ENCODE measurements around the gene NEAT1. TPM values are rescaled to one million over a fixed set of nuclear protein-coding genes. Genes with fewer than 3 reads are reported as not detected.

NEAT1 gene
- total and polyA plus RNA-seq, 9 of the 15 experiments (the other 6 are each of a cell fraction or from before 2014, with no cell fraction given), result 20.1 to 389 (median 62.8) TPM

GRCh38 chr11:65382033-65382803 is 40.4 kb upstream of the NEAT1 start, which contains the start of gene SLC25A45 (continued):
- TF ChIP-seq THRA (IDR thresholded peaks at IDR 0.05), result no peak
- no peak for TF ChIP-seq NFIX (CRISPR knock-in tag; IDR thresholded peaks at IDR 0.05; ENCODE audit: low read depth)
- TF ChIP-seq RBM15 (IDR thresholded peaks at IDR 0.05; ENCODE audit: insufficient read depth, low read length), result no peak
- TF ChIP-seq KAT7 (CRISPR knock-in tag; IDR thresholded peaks at IDR 0.05; ENCODE audit: borderline replicate concordance), result peak; percentile 83; the same call in 1 of the 2 replicates
- peak; percentile 87 for TF ChIP-seq ZBTB1 (CRISPR knock-in tag; IDR thresholded peaks at IDR 0.05; ENCODE audit: borderline replicate concordance, low read depth)
- peak; percentile 97 for TF ChIP-seq SMARCE1 (IDR thresholded peaks at IDR 0.05)
- no peak; the same call in 1 of the 2 replicates for TF ChIP-seq ZBTB26 (CRISPR knock-in tag; IDR thresholded peaks at IDR 0.05)
- no peak for TF ChIP-seq ZNF23 (CRISPR knock-in tag; IDR thresholded peaks at IDR 0.05)
- TF ChIP-seq RFX7 (CRISPR knock-in tag; IDR thresholded peaks at IDR 0.05), result no peak
- TF ChIP-seq PCBP1 (IDR thresholded peaks at IDR 0.05; ENCODE audit: low read depth, low read length, poor library complexity, severe bottlenecking), result no peak
- no peak for TF ChIP-seq SIRT6 (IDR thresholded peaks at IDR 0.05; ENCODE audit: low read depth, low read length)
- TF ChIP-seq STAT5A (IDR thresholded peaks at IDR 0.05; ENCODE audit: borderline replicate concordance, low read length), result peak; percentile 52; the same call in 1 of the 2 replicates
- TF ChIP-seq, protein P1, sequence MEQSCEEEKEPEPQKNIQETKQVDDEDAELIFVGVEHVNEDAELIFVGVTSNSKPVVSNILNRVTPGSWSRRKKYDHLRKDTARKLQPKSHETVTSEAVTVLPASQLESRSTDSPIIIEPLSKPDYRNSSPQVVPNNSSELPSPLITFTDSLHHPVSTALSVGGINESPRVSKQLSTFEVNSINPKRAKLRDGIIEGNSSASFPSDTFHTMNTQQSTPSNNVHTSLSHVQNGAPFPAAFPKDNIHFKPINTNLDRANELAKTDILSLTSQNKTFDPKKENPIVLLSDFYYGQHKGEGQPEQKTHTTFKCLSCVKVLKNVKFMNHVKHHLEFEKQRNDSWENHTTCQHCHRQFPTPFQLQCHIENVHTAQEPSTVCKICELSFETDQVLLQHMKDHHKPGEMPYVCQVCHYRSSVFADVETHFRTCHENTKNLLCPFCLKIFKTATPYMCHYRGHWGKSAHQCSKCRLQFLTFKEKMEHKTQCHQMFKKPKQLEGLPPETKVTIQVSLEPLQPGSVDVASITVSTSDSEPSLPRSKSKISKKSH (CRISPR knock-in tag; IDR thresholded peaks at IDR 0.05), result no peak
- TF ChIP-seq NCOA2 (IDR thresholded peaks at IDR 0.05; ENCODE audit: partially characterized antibody in 2 of 2), result no peak
- 0 out of 2 replicates have a peak, but pooled peaks have one; percentile 43 for TF ChIP-seq DNMT1 (IDR thresholded peaks at IDR 0.05)
- no peak for TF ChIP-seq ZSCAN29 (IDR thresholded peaks at IDR 0.05)
- no peak for TF ChIP-seq RBM39 (optimal IDR thresholded peaks at IDR 0.05; ENCODE audit: low read depth, low read length)
- TF ChIP-seq NR0B1 (IDR thresholded peaks at IDR 0.05; ENCODE audit: partially characterized antibody), result no peak
- peak in 1 of 2 experiments; percentile 93; a peak in 2 of 4 replicates for TF ChIP-seq TEAD1 (CRISPR knock-in tag; IDR thresholded peaks at IDR 0.05)
- TF ChIP-seq USF2 (CRISPR knock-in tag; IDR thresholded peaks at IDR 0.05), result no peak
- no peak for TF ChIP-seq ZNF699 (CRISPR knock-in tag; IDR thresholded peaks at IDR 0.05; ENCODE audit: insufficient replicate concordance)
- no peak for TF ChIP-seq POLR3G (IDR thresholded peaks at IDR 0.05; ENCODE audit: extremely low read depth, insufficient read length, insufficient replicate concordance)

All from K562 (cell line).